KG1 (cell line): ENCODE results near the gene PCDHGA4.
"Not testable (repeated sequence)": the region's sequence is repeated elsewhere in the genome, so short reads cannot be mapped to it uniquely, and the experiment has no call there.

Experiments used
- DNase-seq: peaks from one replicate; lab custom pipeline; 2025; lab: John Stamatoyannopoulos, UW

The PCDHGA4 gene

GRCh38 chr5:141354900-141355469, at the start of gene PCDHGA4:
Gene PCDHGA4, plus strand, starts transcription at chr5:141355021. Its CDS starts 87 bp downstream, at chr5:141355108.
- no peak for DNase-seq

- DNase-seq: no peak
These were observed 48.2 kb upstream of the PCDHGA4 start for GRCh38 chr5:141306630-141307029.

GRCh38 chr5:141313711-141314110, 41.1 kb upstream of the PCDHGA4 start:
- no peak for DNase-seq

- DNase-seq: not testable (repeated sequence)
These were observed 37.9 kb upstream of the PCDHGA4 start for GRCh38 chr5:141316963-141317362.

GRCh38 chr5:141319202-141319601, 35.6 kb upstream of the PCDHGA4 start:
- no peak for DNase-seq

GRCh38 chr5:141319699-141320098, 35.1 kb upstream of the PCDHGA4 start:
- DNase-seq: no peak

- peak; percentile 45 for DNase-seq
These were observed 34.3 kb upstream of the PCDHGA4 start, which contains the start of gene TAF7 for GRCh38 chr5:141320225-141321169. Gene TAF7, minus strand, starts transcription at chr5:141320784. Its CDS starts 740 bp downstream, at chr5:141320044.

GRCh38 chr5:141322261-141322660, 32.6 kb upstream of the PCDHGA4 start:
- DNase-seq: no peak

GRCh38 chr5:141326088-141326854, 28.6 kb upstream of the PCDHGA4 start:
- DNase-seq: no peak

GRCh38 chr5:141328231-141328630, 26.6 kb upstream of the PCDHGA4 start:
- DNase-seq: no peak

- DNase-seq: no peak
These were observed 24.3 kb upstream of the PCDHGA4 start, which contains the start of gene PCDHGA1 for GRCh38 chr5:141330299-141331080. Gene PCDHGA1, plus strand, starts transcription at chr5:141330514.

- not testable (repeated sequence) for DNase-seq
These were observed 22.2 kb upstream of the PCDHGA4 start for GRCh38 chr5:141332571-141332970.

GRCh38 chr5:141338538-141339306, 16.1 kb upstream of the PCDHGA4 start, which contains the start of gene PCDHGA2:
Gene PCDHGA2, plus strand, starts transcription at chr5:141338760.
- no peak for DNase-seq

GRCh38 chr5:141340781-141341354, 14.0 kb upstream of the PCDHGA4 start:
- DNase-seq: not testable (repeated sequence)

- DNase-seq: no peak
These were observed 12.0 kb upstream of the PCDHGA4 start for GRCh38 chr5:141342773-141343172.

GRCh38 chr5:141343242-141343952, 11.4 kb upstream of the PCDHGA4 start, which contains the start of gene PCDHGA3:
Gene PCDHGA3, plus strand, starts transcription at chr5:141343829. Its CDS starts 205 bp downstream, at chr5:141344034.
- no peak for DNase-seq

- no peak for DNase-seq
These were observed 10.8 kb upstream of the PCDHGA4 start for GRCh38 chr5:141343953-141344463.

- no peak for DNase-seq
These were observed 9.5 kb upstream of the PCDHGA4 start for GRCh38 chr5:141345327-141345726.

- not testable (repeated sequence) for DNase-seq
These were observed 8.8 kb upstream of the PCDHGA4 start for GRCh38 chr5:141346017-141346416.
